OCI-LY1 (cell line): ENCODE data around the gene HPX.

Source experiments
- EZH2 ChIP-seq: fragments of 200-600 bp; sonication (generic), shearing (Covaris generic); IDR thresholded peaks from 2 replicates; pipeline ENCODE4 v1.8.0; 2017; ENCODE audit warnings: borderline replicate concordance, mixed run types, mild to moderate bottlenecking, antibody characterized with exemption, low read length, moderate library complexity, mixed read lengths
- TF ChIP-seq, protein P1 (sequence below): fragments of 200-600 bp; sonication (generic), shearing (Covaris generic); IDR thresholded peaks from 2 replicates; pipeline ENCODE4 v1.5.1; 2017; ENCODE audit warnings: mild to moderate bottlenecking, antibody characterized with exemption, low read length, moderate library complexity, mixed read lengths

DNA sequence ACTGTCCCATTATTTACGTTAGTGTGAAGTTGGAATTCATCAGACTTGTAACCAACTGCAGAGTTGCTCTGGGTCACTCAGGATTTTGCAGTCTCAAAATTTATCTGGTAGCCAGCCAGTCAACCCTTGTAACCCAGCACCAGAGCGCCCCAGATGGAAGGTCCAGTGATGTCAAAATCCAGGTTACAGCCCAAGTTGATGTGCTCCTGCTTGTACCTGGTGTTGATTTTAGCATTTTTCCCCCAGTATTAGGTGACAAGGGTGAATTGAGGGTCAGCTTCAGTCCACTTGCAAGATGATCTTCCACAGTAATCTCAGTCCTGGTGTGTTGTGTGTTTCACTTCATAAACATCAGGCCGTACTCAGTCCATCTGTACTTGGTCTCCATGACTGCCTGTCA lies 48.0 kb upstream of the HPX start:
- TF ChIP-seq, protein P1, sequence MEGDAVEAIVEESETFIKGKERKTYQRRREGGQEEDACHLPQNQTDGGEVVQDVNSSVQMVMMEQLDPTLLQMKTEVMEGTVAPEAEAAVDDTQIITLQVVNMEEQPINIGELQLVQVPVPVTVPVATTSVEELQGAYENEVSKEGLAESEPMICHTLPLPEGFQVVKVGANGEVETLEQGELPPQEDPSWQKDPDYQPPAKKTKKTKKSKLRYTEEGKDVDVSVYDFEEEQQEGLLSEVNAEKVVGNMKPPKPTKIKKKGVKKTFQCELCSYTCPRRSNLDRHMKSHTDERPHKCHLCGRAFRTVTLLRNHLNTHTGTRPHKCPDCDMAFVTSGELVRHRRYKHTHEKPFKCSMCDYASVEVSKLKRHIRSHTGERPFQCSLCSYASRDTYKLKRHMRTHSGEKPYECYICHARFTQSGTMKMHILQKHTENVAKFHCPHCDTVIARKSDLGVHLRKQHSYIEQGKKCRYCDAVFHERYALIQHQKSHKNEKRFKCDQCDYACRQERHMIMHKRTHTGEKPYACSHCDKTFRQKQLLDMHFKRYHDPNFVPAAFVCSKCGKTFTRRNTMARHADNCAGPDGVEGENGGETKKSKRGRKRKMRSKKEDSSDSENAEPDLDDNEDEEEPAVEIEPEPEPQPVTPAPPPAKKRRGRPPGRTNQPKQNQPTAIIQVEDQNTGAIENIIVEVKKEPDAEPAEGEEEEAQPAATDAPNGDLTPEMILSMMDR, result no peak
- TF ChIP-seq EZH2, result no peak
